ENCODE data around the gene EXOSC5. TPM values are rescaled to one million over a fixed set of nuclear protein-coding genes. Genes with fewer than 3 reads are reported as not detected.

Gene EXOSC5
- total and polyA plus RNA-seq, 9 of the 15 experiments (the other 6 are each of a cell fraction or from before 2014, with no cell fraction given), result 10.9 to 75.5 (median 37.8) TPM

DNA sequence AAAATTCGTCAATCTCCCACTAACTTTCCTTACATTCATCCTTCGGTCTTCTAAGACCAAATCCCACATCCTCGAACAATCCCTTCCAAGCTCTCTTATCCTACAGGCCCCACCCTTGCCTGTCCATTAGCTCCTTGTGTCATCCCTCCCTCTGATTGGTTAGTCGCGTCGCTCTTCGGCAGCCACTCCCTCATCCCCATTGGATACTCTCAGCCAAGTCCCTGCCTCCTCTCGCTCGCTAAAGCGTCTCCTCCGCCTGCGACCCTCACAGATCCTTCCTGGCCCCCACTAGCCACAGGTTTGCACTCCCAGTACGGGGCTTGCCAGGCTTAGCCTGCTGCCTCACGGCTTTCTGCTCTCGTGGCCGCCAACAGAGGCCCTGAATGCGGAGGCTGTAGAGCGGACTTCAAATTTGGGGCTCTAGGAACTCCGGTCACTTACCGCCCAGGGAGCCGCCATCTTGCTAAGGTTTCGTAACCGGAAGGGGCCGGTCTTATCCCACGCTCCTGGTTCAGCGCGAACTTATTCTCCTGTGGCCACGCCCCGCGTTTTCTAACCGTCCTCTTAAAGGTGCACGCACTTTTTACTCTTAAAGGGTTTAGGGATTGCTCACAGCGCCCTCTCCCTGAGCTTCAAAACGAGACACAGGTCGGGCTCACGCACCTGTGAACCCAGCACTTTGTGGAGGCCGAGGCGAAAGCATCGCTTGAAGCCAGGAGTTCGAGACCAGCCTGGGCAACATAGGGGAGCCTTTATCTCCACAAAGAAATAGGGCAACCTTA is 42.5 kb upstream of the EXOSC5 start, which contains the start of gene DMAC2 (continued):
- TF ChIP-seq ID3 (CRISPR knock-in tag; IDR thresholded peaks at IDR 0.05) (no peak), ID3 (tag; IDR thresholded peaks at IDR 0.05) (peak; percentile 27; the same call in 1 of the 2 replicates), FOXK2 (conservative IDR thresholded peaks at IDR 0.05 in 1 of 2, IDR thresholded peaks at IDR 0.05 in 1 of 2; ENCODE audit: low read depth in 2 of 2) (peak; percentile 19 to 40; a peak in 1 of 4 replicates), GATAD2B (IDR thresholded peaks at IDR 0.05; ENCODE audit: borderline replicate concordance) (no peak), TAF9B (IDR thresholded peaks at IDR 0.05; ENCODE audit: partially characterized antibody) (peak; percentile 96), CHD2 (IDR thresholded peaks at IDR 0.05; ENCODE audit: low read depth, low read length) (peak; percentile 45; the same call in 1 of the 2 replicates), ARID1B (IDR thresholded peaks at IDR 0.05) (0 out of 2 replicates have a peak, but pooled peaks have one; percentile 25), TRIM24 (IDR thresholded peaks at IDR 0.05) (no peak), PATZ1 (CRISPR knock-in tag; IDR thresholded peaks at IDR 0.05; ENCODE audit: borderline replicate concordance) (no peak), ILK (tag; IDR thresholded peaks at IDR 0.05; ENCODE audit: borderline replicate concordance, low read depth) (no peak), SP1 (CRISPR knock-in tag; IDR thresholded peaks at IDR 0.05) (peak; percentile 94), RNF219 (CRISPR knock-in tag; IDR thresholded peaks at IDR 0.05) (no peak), KLF16 (IDR thresholded peaks at IDR 0.05) (0 out of 2 replicates have a peak, but pooled peaks have one; percentile 39), PHB2 (IDR thresholded peaks at IDR 0.05; ENCODE audit: low read depth) (no peak), BRCA1 (IDR thresholded peaks at IDR 0.05) (no peak), BRCA1 (CRISPR knock-in tag; IDR thresholded peaks at IDR 0.05) (no peak), EHMT2 (IDR thresholded peaks at IDR 0.05) (peak; percentile 67; the same call in 1 of the 2 replicates)
- TF ChIP-seq, protein P1, sequence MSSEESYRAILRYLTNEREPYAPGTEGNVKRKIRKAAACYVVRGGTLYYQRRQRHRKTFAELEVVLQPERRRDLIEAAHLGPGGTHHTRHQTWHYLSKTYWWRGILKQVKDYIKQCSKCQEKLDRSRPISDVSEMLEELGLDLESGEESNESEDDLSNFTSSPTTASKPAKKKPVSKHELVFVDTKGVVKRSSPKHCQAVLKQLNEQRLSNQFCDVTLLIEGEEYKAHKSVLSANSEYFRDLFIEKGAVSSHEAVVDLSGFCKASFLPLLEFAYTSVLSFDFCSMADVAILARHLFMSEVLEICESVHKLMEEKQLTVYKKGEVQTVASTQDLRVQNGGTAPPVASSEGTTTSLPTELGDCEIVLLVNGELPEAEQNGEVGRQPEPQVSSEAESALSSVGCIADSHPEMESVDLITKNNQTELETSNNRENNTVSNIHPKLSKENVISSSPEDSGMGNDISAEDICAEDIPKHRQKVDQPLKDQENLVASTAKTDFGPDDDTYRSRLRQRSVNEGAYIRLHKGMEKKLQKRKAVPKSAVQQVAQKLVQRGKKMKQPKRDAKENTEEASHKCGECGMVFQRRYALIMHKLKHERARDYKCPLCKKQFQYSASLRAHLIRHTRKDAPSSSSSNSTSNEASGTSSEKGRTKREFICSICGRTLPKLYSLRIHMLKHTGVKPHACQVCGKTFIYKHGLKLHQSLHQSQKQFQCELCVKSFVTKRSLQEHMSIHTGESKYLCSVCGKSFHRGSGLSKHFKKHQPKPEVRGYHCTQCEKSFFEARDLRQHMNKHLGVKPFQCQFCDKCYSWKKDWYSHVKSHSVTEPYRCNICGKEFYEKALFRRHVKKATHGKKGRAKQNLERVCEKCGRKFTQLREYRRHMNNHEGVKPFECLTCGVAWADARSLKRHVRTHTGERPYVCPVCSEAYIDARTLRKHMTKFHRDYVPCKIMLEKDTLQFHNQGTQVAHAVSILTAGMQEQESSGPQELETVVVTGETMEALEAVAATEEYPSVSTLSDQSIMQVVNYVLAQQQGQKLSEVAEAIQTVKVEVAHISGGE (CRISPR knock-in tag; IDR thresholded peaks at IDR 0.05), result 0 out of 6 replicates have a peak, but pooled peaks of 1 of the 3 experiments have one; percentile 60
